ENCODE measurements around the gene KLC1. TPM values are rescaled to one million over a fixed set of nuclear protein-coding genes. Genes with fewer than 3 reads are reported as not detected.

KLC1 gene
- total and polyA plus RNA-seq, 7 donors, result 25.0 to 399 (median 216) TPM

GRCh38 chr14:103593577-103593976 is 35.4 kb upstream of the KLC1 start:
- TF ChIP-seq POLR2A (IDR thresholded peaks at IDR 0.05) (no peak), CTCF (IDR thresholded peaks at IDR 0.05) (no peak), POLR2AphosphoS5 (IDR thresholded peaks at IDR 0.05) (no peak), EP300 (IDR thresholded peaks at IDR 0.05) (no peak)
- no peaks in the 10 kb centered on the region for H3K9me3 ChIP-seq
- no peak for DNase-seq
- H3K4me1 ChIP-seq, result peaks cover 0 to 4% (median 1%) of the 10 kb centered on the region in 4 donors
- WGBS, 2 donors, result 73 to 86% methylated on average over 6 of the region's 6 CpGs
- H3K27me3 ChIP-seq, result no peaks in the 10 kb centered on the region
- H3K27ac ChIP-seq, result peak overlapping the region in 3 of 4 donors; percentile 55 to 62 (median 57)
- H3K4me3 ChIP-seq, result no peak overlapping the region
- peaks cover 0 to 25% (median 4%) of the 10 kb centered on the region in 4 donors for H3K36me3 ChIP-seq
- intact Hi-C loops (cut with DNase I), result no loop called here

- intact Hi-C loops (cut with DNase I), result no loop called here
- DNase-seq, result peak; percentile 74
- WGBS, 2 donors, result 84% methylated on average over 9 to 11 of the region's 11 CpGs
- H3K4me1 ChIP-seq, result peaks cover 0 to 4% (median 1%) of the 10 kb centered on the region in 4 donors
- H3K36me3 ChIP-seq, result peaks cover 0 to 18% (median under 1%) of the 10 kb centered on the region in 4 donors
- no peaks in the 10 kb centered on the region for H3K27me3 ChIP-seq
- peak in 3 of 4 donors; percentile 18 to 36 (median 34) for TF ChIP-seq POLR2AphosphoS5 (IDR thresholded peaks at IDR 0.05)
- TF ChIP-seq CTCF (IDR thresholded peaks at IDR 0.05), result no peak
- H3K4me3 ChIP-seq, result no peak overlapping the region
- no peaks in the 10 kb centered on the region for H3K9me3 ChIP-seq
- peak overlapping the region in 3 of 4 donors; percentile 55 to 62 (median 57) for H3K27ac ChIP-seq
Measured at GRCh38 chr14:103594265-103594664, 34.7 kb upstream of the KLC1 start.

GRCh38 chr14:103597623-103598377 is 31.2 kb upstream of the KLC1 start:
- Histone ChIP-seq H3K4me1 (peaks cover 0 to 4% (median 1%) of the 10 kb centered on the region in 4 donors), H3K27me3 (no peaks in the 10 kb centered on the region), H3K27ac (no peak overlapping the region), H3K9me3 (no peaks in the 10 kb centered on the region), H3K36me3 (no peaks in the 10 kb centered on the region), H3K4me3 (no peak overlapping the region)
- TF ChIP-seq POLR2AphosphoS5 (IDR thresholded peaks at IDR 0.05) (no peak), CTCF (IDR thresholded peaks at IDR 0.05) (no peak), POLR2A (IDR thresholded peaks at IDR 0.05) (no peak), EP300 (IDR thresholded peaks at IDR 0.05) (no peak)
- DNase-seq, result no peak
- intact Hi-C loops (cut with DNase I), result no loop called here
- WGBS, 2 donors, result 90 to 94% methylated on average over 10 of the region's 10 CpGs

- WGBS, 2 donors, result 96 to 97% methylated on average over 5 of the region's 5 CpGs
- intact Hi-C loops (cut with DNase I), result no loop called here
- TF ChIP-seq POLR2A (IDR thresholded peaks at IDR 0.05), result no peak
- no peak for TF ChIP-seq POLR2AphosphoS5 (IDR thresholded peaks at IDR 0.05)
- no peak for TF ChIP-seq EP300 (IDR thresholded peaks at IDR 0.05)
- no peak for TF ChIP-seq CTCF (IDR thresholded peaks at IDR 0.05)
- no peak for DNase-seq
- no peaks in the 10 kb centered on the region for H3K36me3 ChIP-seq
- H3K9me3 ChIP-seq, result no peaks in the 10 kb centered on the region
- H3K27ac ChIP-seq, result no peak overlapping the region
- no peak overlapping the region for H3K4me3 ChIP-seq
- H3K4me1 ChIP-seq, result peaks cover 0 to 1% (median 0%) of the 10 kb centered on the region in 4 donors
- H3K27me3 ChIP-seq, result no peaks in the 10 kb centered on the region
Measured at GRCh38 chr14:103600503-103600902, 28.5 kb upstream of the KLC1 start.

Data from sigmoid colon (tissue), 7 donors.